HG02678 (cell line): ENCODE data around the gene VTN.

Experiments
- ATAC-seq: cut with Tn5 transposase; IDR thresholded peaks from one replicate; pipeline ENCODE4 v1.9.1; 2021; ENCODE audit warnings: mild to moderate bottlenecking, moderate library complexity; ENCODE audit not compliant: unreplicated experiment

Gene VTN

GRCh38 chr17:28369684-28370034 lies 448 bp downstream of the VTN start:
- ATAC-seq: no peak

DNA sequence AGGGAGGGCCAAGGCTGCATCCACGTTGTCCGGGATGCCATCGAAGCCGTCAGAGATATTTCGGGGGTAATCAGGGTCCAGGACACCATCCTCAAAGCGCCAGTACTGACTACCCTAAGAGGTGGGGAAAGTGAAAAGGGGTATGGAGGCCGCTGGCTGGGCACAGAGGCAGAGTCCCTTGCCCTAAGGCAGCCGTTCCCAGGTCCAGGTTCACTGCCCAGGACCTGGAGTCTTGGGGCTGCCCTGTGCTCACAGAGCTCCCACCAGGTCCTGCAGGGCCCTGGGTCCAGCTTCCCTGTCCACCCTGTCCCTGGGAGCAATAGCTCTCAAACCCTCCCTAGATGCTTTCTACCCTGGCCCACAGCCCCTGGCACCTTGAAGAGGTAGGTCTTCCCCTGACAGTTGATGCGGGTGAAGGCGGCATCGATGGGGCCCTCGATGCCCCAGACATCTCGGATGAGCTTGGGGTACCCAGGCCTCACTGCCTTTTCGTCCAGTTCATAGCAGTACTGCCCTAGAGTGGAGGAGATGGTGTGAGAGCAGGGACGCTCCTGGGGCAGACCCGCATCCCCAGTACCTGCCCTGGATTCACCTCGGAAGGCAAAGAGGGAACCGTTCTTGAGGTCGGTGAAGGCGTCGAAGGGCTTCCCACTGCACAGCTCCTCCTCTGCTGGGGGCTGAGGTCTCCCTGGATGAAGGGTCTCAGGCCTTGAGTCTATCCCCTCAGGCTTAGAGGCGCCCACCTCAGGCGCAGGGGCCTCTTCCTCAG lies 1.0 kb downstream of the VTN start:
- ATAC-seq: no peak

DNA sequence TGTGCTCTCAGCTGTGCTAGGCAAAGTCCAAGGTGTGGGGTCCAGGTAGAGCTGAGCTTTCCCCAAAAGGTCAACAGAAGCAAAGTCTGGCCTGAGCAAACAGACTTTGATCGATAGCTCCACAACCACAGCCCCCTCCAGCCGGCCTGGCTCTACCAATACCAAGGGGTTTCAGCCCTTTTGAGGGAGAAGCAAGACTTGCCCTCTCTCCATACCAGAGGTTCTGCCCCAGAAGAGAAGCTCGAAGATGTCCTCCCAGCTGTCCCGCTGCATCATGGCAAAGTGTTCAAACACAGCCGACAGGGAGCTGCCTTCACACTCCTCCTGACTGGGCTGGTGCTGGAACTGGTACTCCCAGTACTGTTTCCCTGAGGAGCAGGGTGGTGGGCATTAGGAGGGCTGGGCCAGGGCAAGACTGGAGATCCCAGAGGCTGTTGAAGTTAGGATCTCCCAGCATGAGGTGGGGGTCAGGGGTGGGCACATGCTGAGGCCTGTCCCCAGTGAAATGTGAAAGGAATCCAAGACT lies 1.7 kb downstream of the VTN start:
- ATAC-seq: no peak

GRCh38 chr17:28367641-28368305 lies 2.3 kb downstream of the VTN start:
- no peak for ATAC-seq

- no peak for ATAC-seq
Observed at GRCh38 chr17:28366605-28367004, 3.5 kb downstream of the VTN start.

DNA sequence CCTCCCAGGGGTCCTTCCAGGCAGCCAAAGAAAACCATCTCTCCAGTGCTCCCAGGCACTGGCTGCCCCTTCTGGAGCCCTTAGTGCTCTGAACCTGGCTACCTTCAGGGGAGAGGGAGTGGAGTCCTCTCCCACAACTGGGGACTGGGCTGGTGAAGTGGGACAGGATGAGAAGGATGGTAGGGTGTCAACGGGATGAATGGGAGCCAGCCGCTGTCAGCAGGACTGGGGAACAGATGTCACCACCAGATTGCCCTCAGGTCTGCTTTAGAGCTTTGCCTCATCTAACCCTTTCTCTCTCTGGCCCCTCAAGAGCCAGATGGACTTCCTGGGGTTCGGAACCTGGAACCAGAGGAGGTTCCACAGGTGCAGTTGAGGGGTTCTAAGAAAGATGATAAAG lies 4.6 kb downstream of the VTN start:
- ATAC-seq: no peak

GRCh38 chr17:28364665-28365363 lies 5.3 kb downstream of the VTN start, which contains the start of gene SEBOX:
SEBOX (minus strand) TSS chr17:28365199; CDS start chr17:28365151, 48 bp downstream.
- ATAC-seq: no peak

DNA sequence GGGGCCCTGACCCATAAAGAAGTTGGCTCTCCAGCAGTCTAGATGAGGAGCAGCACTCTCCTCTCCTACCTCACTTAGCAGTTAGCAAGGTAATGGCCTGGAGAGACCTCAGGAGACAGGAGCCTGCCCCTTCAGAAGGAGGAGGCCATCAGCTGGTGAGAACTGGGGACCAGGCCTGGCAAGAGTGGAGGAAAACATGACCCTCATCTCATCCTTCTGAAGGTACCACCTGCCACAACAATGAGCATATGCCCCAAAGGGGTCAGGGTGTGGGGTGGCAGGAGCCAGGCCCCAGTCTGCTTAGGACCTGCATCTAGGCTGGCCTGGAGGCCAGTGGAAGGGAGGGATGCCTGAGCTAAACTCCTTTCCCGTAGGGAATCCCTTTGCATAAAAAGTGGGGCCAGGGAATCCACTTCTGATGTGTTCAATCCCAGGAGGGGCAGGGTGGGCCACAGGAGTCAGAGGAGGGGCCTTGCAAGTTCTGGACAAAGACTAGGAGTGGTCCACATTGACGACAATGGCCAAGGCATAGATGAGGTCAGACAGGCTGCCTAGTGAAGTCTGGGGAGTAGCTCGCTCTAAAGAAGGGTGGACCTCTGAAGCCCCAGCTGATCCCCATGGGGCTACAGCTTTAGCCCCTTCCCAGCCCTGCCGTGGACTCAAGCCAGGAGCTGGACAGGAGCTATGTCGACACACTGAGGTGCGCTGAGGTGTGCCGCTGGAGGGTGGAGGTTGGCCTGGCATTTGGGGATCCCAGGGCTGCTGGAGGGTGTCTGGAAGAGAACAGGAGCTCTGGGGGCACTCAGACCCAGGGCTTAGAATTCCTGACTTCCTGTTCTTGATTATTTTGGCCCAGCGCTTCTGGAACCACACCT lies 6.1 kb downstream of the VTN start:
- no peak for ATAC-seq

GRCh38 chr17:28363186-28363585 lies 6.9 kb downstream of the VTN start:
- ATAC-seq: no peak

DNA sequence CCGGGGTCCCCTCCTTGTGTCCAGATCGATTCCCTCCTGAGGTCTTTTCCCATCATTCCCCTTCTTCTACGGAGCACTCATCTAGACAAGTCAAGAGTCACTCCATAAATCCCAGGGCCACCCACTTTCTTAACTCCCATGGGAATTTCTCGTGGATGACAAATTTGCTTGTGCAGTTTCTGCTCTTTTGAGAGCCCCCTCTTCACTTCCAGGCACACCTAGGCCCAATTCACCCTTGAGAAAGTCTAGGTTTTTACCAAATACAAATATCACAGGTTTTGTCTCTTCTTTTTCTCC lies 12.3 kb downstream of the VTN start:
- ATAC-seq: no peak

- ATAC-seq: peak; percentile 96
Observed at GRCh38 chr17:28357061-28357900, 12.8 kb downstream of the VTN start, which contains the start of gene POLDIP2. POLDIP2 (minus strand) TSS chr17:28357527; CDS start chr17:28357448, 79 bp downstream.

DNA sequence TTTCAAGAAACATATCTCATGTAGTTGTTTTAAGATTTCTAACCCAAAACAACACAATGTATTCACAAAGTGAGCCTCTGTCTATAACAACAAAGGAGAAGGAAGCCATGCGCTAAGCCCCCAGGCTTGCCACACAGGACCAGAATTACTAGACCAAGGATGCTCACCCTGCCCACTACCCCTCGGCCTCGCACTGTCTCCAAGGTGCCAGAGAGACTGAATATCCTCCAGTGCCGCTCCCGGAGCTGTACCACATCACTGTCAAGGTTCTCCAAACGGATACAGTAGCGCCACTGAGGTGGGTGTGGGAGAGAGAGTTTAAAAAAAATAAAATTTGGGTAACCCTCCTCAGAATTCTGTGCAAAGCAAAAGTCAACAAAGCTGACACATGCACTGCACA lies 19.8 kb downstream of the VTN start:
- ATAC-seq: no peak

GRCh38 chr17:28348979-28349378 lies 21.1 kb downstream of the VTN start:
- ATAC-seq: no peak

- ATAC-seq: no peak
Observed at GRCh38 chr17:28347261-28347891, 22.7 kb downstream of the VTN start.

DNA sequence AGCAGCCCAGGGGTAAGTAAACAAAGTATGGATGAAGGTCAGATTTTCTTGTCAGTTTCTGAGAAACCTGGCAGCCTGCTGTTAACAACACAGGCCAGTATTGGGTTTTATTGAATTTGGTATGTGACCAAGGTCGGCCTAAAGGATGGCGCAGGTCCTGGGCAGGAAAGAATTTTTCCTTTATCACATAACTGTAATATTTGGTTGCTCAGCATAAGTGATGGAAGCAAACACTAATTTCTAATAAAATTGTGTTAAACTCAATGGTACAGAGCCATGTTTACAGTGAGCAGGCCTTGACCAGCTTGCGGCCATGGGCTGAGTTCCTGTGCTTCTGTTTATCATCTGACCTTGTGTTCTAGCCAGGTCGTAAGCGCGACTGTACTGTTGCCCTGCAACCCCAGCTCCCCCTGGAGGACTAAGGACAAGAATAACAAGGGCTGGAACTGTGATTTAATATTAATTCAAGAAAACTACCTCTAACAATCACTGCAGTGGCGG lies 23.3 kb downstream of the VTN start:
- ATAC-seq: no peak

DNA sequence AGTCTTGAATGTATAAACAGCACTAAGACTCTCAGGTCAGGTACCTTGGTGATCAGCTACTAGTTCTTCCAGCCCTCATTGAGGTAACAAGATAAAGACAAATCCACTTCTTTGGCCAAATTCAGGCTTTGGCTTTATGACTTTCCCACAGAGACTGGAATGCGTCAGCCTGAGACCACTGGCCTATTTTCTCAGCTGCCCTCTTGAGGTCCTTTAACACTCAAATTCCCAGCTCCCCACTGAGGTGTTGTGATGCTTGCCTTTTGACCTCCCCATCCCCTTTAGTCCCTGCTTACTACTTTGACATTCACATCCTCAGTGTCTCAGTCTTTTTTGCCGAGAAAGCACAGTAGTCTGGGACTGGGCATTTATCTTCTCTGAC lies 23.9 kb downstream of the VTN start:
- no peak for ATAC-seq

GRCh38 chr17:28345419-28346198 lies 24.5 kb downstream of the VTN start:
- ATAC-seq: no peak

DNA sequence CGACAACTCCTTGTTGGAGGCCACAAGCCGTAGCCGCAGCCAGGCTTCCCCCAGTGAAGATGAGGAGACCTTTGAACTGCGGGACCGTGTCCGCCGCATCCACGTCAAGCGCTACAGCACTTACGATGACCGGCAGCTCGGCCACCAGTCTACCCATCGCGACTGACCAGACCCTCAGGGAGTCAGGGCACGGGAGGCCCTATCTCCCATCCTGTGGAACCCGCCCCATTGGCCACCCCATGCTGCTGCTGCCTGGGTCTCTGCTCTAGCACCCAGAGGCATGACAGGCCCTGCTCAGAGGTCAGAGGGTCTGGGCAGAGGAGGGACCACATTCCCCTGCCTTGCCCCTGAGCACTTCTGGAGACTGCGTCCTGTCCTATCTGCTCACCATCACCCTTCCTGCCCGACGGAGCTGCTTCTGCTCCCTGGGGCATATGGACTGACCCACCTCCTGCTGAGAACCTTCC lies 25.6 kb downstream of the VTN start:
- no peak for ATAC-seq
